Liver (tissue), 9 donors: ENCODE results near the gene SF3B6. TPM values are rescaled to one million over a fixed set of nuclear protein-coding genes. Genes with fewer than 3 reads are reported as not detected.

Experiments
- DNase-seq: peaks from one replicate; pipeline ENCODE4 v3.0.0-alpha.2; 2017; ENCODE audit warnings: low spot score
- H3K27ac ChIP-seq, 2 donors: one replicate each; pipeline ENCODE4 v1.7.0; 2013; ENCODE audit warnings: inconsistent platforms in 2 of 2, low read length in 2 of 2, control low read depth in 1 of 2, low read depth in 1 of 2, mild to moderate bottlenecking in 1 of 2
- H3K27me3 ChIP-seq, 4 donors: one replicate each; pipeline versions ENCODE4 v1.6.1 to v1.7.0; 2013; ENCODE audit warnings: low read length in 3 of 4, inconsistent platforms in 1 of 4, mild to moderate bottlenecking in 1 of 4, moderate library complexity in 1 of 4; ENCODE audit not compliant: control insufficient read depth in 4 of 4, insufficient read depth in 4 of 4
- H3K36me3 ChIP-seq, 4 donors: one replicate each; pipeline versions ENCODE4 v1.6.1 to v1.7.0; 2013; ENCODE audit warnings: low read length in 3 of 4, mild to moderate bottlenecking in 3 of 4, low read depth in 1 of 4, moderate library complexity in 1 of 4; ENCODE audit not compliant: control insufficient read depth in 4 of 4, insufficient read depth in 3 of 4
- H3K4me1 ChIP-seq, 4 donors: one replicate each; pipeline versions ENCODE4 v1.6.1 to v1.7.0; 2013; ENCODE audit warnings: low read length in 3 of 4, mild to moderate bottlenecking in 3 of 4, moderate library complexity in 1 of 4; ENCODE audit not compliant: control insufficient read depth in 4 of 4, insufficient read depth in 4 of 4
- H3K4me3 ChIP-seq, 3 donors: one replicate each; pipeline versions ENCODE4 v1.6.1 to v1.7.0; 2013; ENCODE audit warnings: low read length in 3 of 3, control low read depth in 1 of 3, low read depth in 1 of 3, mild to moderate bottlenecking in 1 of 3
- H3K9ac ChIP-seq, 2 donors: one replicate each; pipeline ENCODE4 v1.7.0; 2013; ENCODE audit warnings: low read length in 2 of 2, mild to moderate bottlenecking in 2 of 2, moderate library complexity in 2 of 2, control low read depth in 1 of 2, low read depth in 1 of 2
- H3K9me3 ChIP-seq, 4 donors: one replicate each; pipeline versions ENCODE4 v1.6.1 to v1.7.0; 2013; ENCODE audit warnings: low read length in 3 of 4; ENCODE audit not compliant: control insufficient read depth in 4 of 4
- EGR1 ChIP-seq, 2 donors: IDR thresholded peaks; 2 replicates each; pipeline ENCODE4 v1.6.1; 2016 to 2018; ENCODE audit warnings: antibody characterized with exemption in 2 of 2, low read depth in 2 of 2
- FOXA1 ChIP-seq: IDR thresholded peaks from 2 replicates; pipeline ENCODE4 v1.6.1; 2016; ENCODE audit warnings: antibody characterized with exemption
- FOXA2 ChIP-seq: IDR thresholded peaks from 2 replicates; pipeline ENCODE4 v1.6.1; 2016; ENCODE audit warnings: antibody characterized with exemption
- GABPA ChIP-seq, 2 donors: IDR thresholded peaks in 1 of 2; conservative IDR thresholded peaks in 1 of 2; 2 replicates each; pipeline ENCODE4 v1.6.1; 2016; ENCODE audit warnings: antibody characterized with exemption in 2 of 2, mild to moderate bottlenecking in 1 of 2, moderate library complexity in 1 of 2
- HNF4A ChIP-seq, 2 donors: conservative IDR thresholded peaks; 2 replicates each; pipeline ENCODE4 v1.6.1; 2016; ENCODE audit warnings: antibody characterized with exemption in 2 of 2, mild to moderate bottlenecking in 2 of 2
- HNF4G ChIP-seq: IDR thresholded peaks from 2 replicates; pipeline ENCODE4 v1.6.1; 2016; ENCODE audit warnings: antibody characterized with exemption
- JUND ChIP-seq, 2 donors: IDR thresholded peaks; 2 replicates each; pipeline ENCODE4 v1.6.1; 2016; ENCODE audit warnings: antibody characterized with exemption in 2 of 2
- MAX ChIP-seq: IDR thresholded peaks from 2 replicates; pipeline ENCODE4 v1.6.1; 2016; ENCODE audit warnings: antibody characterized with exemption
- NR2F2 ChIP-seq: IDR thresholded peaks from 2 replicates; pipeline ENCODE4 v1.6.1; 2016; ENCODE audit warnings: antibody characterized with exemption
- RAD21 ChIP-seq, 2 donors: IDR thresholded peaks; 2 replicates each; pipeline ENCODE4 v1.6.1; 2016; ENCODE audit warnings: antibody characterized with exemption in 2 of 2, mild to moderate bottlenecking in 2 of 2
- RXRA ChIP-seq, 2 donors: IDR thresholded peaks; 2 replicates each; pipeline ENCODE4 v1.6.1; 2017 to 2018; ENCODE audit warnings: antibody characterized with exemption in 2 of 2, mild to moderate bottlenecking in 1 of 2
- TAF1 ChIP-seq: conservative IDR thresholded peaks from 2 replicates; pipeline ENCODE4 v1.6.1; 2016; ENCODE audit warnings: antibody characterized with exemption, mild to moderate bottlenecking
- YY1 ChIP-seq: IDR thresholded peaks from 2 replicates; pipeline ENCODE4 v1.6.1; 2016; ENCODE audit warnings: antibody characterized with exemption, mild to moderate bottlenecking
- ZBTB33 ChIP-seq: IDR thresholded peaks from 2 replicates; pipeline ENCODE4 v1.6.1; 2016; ENCODE audit warnings: antibody characterized with exemption
- WGBS: extraction: QIAGEN DNeasy Blood & Tissue Kit; methylation state at CpG from one replicate; pipeline ENCODE4 v1.1.7; 2013; 5-methylcytosine and 5-hydroxymethylcytosine counted together
- polyA plus RNA-seq, 2 donors: library from polyadenylated mRNA; stranded (reverse) in 1 of 2; unstranded in 1 of 2; fragments of 200-250 nt in 1 of 2; fragments of >200 nt in 1 of 2; fragmentation: Nextera tagmentation in 1 of 2; extraction: Ambion mirVana in 1 of 2; gene quantifications; one replicate each; pipeline versions ENCODE4 v1.2.1 to v1.2.3, GENCODE V29; 2013 to 2015
- total RNA-seq, 2 donors: library from RNA; depleted of rRNA; stranded (reverse); fragments of >200 nt; gene quantifications; one replicate each; pipeline ENCODE4 v1.2.3, GENCODE V29; 2014
- TF ChIP-seq, protein P1 (sequence below): fragments of 150-350 bp; IDR thresholded peaks from 2 replicates; pipeline ENCODE4 v1.5.1; 2017; ENCODE audit warnings: improper control_type of control experiment, low read depth, low read length; ENCODE audit not compliant: missing input control
- donor health status: healthy.
- donor health status: healthy.
- donor health status: healthy.
- donor health status: healthy.
- donor health status: healthy.

The SF3B6 gene
- total and polyA plus RNA-seq, 4 donors = 31.0 to 104 (median 75.6) TPM

GRCh38 chr2:24072259-24072658 lies 3.9 kb downstream of the SF3B6 start (continued):
- TF ChIP-seq, protein P1, sequence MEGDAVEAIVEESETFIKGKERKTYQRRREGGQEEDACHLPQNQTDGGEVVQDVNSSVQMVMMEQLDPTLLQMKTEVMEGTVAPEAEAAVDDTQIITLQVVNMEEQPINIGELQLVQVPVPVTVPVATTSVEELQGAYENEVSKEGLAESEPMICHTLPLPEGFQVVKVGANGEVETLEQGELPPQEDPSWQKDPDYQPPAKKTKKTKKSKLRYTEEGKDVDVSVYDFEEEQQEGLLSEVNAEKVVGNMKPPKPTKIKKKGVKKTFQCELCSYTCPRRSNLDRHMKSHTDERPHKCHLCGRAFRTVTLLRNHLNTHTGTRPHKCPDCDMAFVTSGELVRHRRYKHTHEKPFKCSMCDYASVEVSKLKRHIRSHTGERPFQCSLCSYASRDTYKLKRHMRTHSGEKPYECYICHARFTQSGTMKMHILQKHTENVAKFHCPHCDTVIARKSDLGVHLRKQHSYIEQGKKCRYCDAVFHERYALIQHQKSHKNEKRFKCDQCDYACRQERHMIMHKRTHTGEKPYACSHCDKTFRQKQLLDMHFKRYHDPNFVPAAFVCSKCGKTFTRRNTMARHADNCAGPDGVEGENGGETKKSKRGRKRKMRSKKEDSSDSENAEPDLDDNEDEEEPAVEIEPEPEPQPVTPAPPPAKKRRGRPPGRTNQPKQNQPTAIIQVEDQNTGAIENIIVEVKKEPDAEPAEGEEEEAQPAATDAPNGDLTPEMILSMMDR = no peak
- no peak for TF ChIP-seq HNF4G

GRCh38 chr2:24065341-24065740 lies 10.8 kb downstream of the SF3B6 start:
- no peaks in the 10 kb centered on the region for H3K4me1 ChIP-seq
- no peak overlapping the region for H3K27ac ChIP-seq
- peaks cover 1 to 41% (median 23%) of the 10 kb centered on the region in 4 donors for H3K36me3 ChIP-seq
- H3K9ac ChIP-seq = no peak overlapping the region
- no peaks in the 10 kb centered on the region for H3K9me3 ChIP-seq
- no peak for TF ChIP-seq JUND (IDR thresholded peaks at IDR 0.05)
- no peak for TF ChIP-seq TAF1
- no peak for TF ChIP-seq ZBTB33
- TF ChIP-seq GABPA (IDR thresholded peaks at IDR 0.05 in 1 of 2, conservative IDR thresholded peaks at IDR 0.05 in 1 of 2) = no peak
- TF ChIP-seq, protein P1 = no peak
- TF ChIP-seq RAD21 (IDR thresholded peaks at IDR 0.05) = no peak
- DNase-seq = no peak
- H3K27me3 ChIP-seq = no peaks in the 10 kb centered on the region
- H3K4me3 ChIP-seq = no peak overlapping the region
- WGBS = 88% methylated on average over 2 of the region's 2 CpGs

- no peak for TF ChIP-seq FOXA2
- TF ChIP-seq EGR1 (IDR thresholded peaks at IDR 0.05; ENCODE audit: low read depth in 2 of 2) = no peak
- no peak for TF ChIP-seq RXRA (IDR thresholded peaks at IDR 0.05)
- no peak for TF ChIP-seq FOXA1
- TF ChIP-seq HNF4A (conservative IDR thresholded peaks at IDR 0.05) = no peak
- TF ChIP-seq HNF4G = no peak
- TF ChIP-seq MAX = no peak
- TF ChIP-seq NR2F2 = no peak
- no peak for TF ChIP-seq ZBTB33
- no peak for TF ChIP-seq YY1
- Histone ChIP-seq H3K27me3 (no peaks in the 10 kb centered on the region), H3K4me1 (no peaks in the 10 kb centered on the region), H3K27ac (no peak overlapping the region), H3K4me3 (no peak overlapping the region), H3K9ac (no peak overlapping the region), H3K36me3 (no peaks in the 10 kb centered on the region), H3K9me3 (no peaks in the 10 kb centered on the region)
- 91% methylated on average over 4 of the region's 4 CpGs for WGBS
- DNase-seq = no peak
Measured at GRCh38 chr2:24058564-24059271, 17.4 kb downstream of the SF3B6 start.
